B cell (primary cell): Measurements from ENCODE around the gene KRT80. TPM values are rescaled to one million over a fixed set of nuclear protein-coding genes. Genes with fewer than 3 reads are reported as not detected.

Source experiments
- ATAC-seq: fragments of 200-7000 bp; cut with Tn5 transposase; one replicate; pipeline ENCODE4 v1.10.0; 2021; ENCODE audit warnings: low read depth, mild to moderate bottlenecking, moderate number of reproducible peaks, moderate library complexity
- CTCF ChIA-PET: fragments of 350-600 bp; sonication (Branson Sonifier 250); formaldehyde crosslinking; loops from one replicate; lab custom pipeline; 2021; ENCODE audit warnings: antibody characterized with exemption, inconsistent platforms; lab: Charles Lee
- POLR2A ChIA-PET: fragments of 350-600 bp; sonication (Branson Sonifier 250); formaldehyde crosslinking; loops from one replicate; lab custom pipeline; 2021; ENCODE audit warnings: antibody characterized with exemption; lab: Charles Lee
- DNase-seq: peaks from one replicate; pipeline ENCODE4 v3.0.0; 2013
- H2AFZ ChIP-seq: 2 replicates; pipeline ENCODE4 v1.6.1; 2012; ENCODE audit warnings: mild to moderate bottlenecking, low read depth, low read length; ENCODE audit not compliant: insufficient read depth, poor library complexity, severe bottlenecking
- H3K27ac ChIP-seq, 2 donors: 1 replicate in 1 of 2; 2 replicates in 1 of 2; pipeline ENCODE4 v1.5.1; 2012 to 2013; ENCODE audit warnings: low read length in 2 of 2, mild to moderate bottlenecking in 2 of 2, moderate library complexity in 1 of 2
- H3K27me3 ChIP-seq, 4 experiments: fragments of 200-600 bp in 1 of 4; sonication (generic) in 1 of 4; replicated peaks in 1 of 4; 1 replicate in 2 of 4; 2 replicates in 2 of 4; pipeline versions ENCODE4 v1.6.1 to v1.7.0; 2013 to 2016; ENCODE audit warnings: low read length in 3 of 4, mild to moderate bottlenecking in 2 of 4, mixed read lengths in 1 of 4, moderate library complexity in 1 of 4; ENCODE audit not compliant: insufficient read depth in 4 of 4, control insufficient read depth in 3 of 4; ENCODE audit errors: control extremely low read depth in 1 of 4
- H3K36me3 ChIP-seq, 2 experiments: replicated peaks in 1 of 2; 1 replicate in 1 of 2; 2 replicates in 1 of 2; pipeline versions ENCODE4 v1.6.1 to v1.7.1; 2013; ENCODE audit warnings: low read length in 1 of 2; ENCODE audit not compliant: insufficient read depth in 2 of 2, control insufficient read depth in 1 of 2; ENCODE audit errors: control extremely low read depth in 1 of 2, extremely low read depth in 1 of 2
- H3K4me1 ChIP-seq, 2 donors: fragments of 200-600 bp in 1 of 2; sonication (generic) in 1 of 2; 1 replicate in 1 of 2; 2 replicates in 1 of 2; pipeline versions ENCODE4 v1.5.1 to v1.6.1; 2013 to 2017; ENCODE audit warnings: low read length in 2 of 2; ENCODE audit not compliant: control insufficient read depth in 2 of 2, insufficient read depth in 2 of 2
- H3K4me2 ChIP-seq: replicated peaks from 2 replicates; pipeline ENCODE3; 2012; ENCODE audit warnings: mild to moderate bottlenecking, low read depth, low read length; ENCODE audit not compliant: poor library complexity, severe bottlenecking
- H3K4me3 ChIP-seq, 5 experiments: fragments of 200-600 bp in 1 of 5; sonication (generic) in 1 of 5; 1 replicate in 3 of 5; 2 replicates in 2 of 5; pipeline versions ENCODE4 v1.5.1 to v1.7.0; 2011 to 2016; ENCODE audit warnings: low read length in 4 of 5, mild to moderate bottlenecking in 4 of 5, low read depth in 2 of 5, control low read depth in 1 of 5, moderate library complexity in 1 of 5; ENCODE audit not compliant: insufficient read depth in 1 of 5; ENCODE audit errors: control extremely low read depth in 1 of 5, extremely low read depth in 1 of 5
- H3K79me2 ChIP-seq: fragments of 200-600 bp; sonication (generic); one replicate; pipeline ENCODE4 v1.6.0; 2016; ENCODE audit warnings: low read length; ENCODE audit not compliant: control insufficient read depth, insufficient read depth
- H3K9ac ChIP-seq: fragments of 200-600 bp; sonication (generic); 2 replicates; pipeline ENCODE4 v1.6.1; 2017; ENCODE audit warnings: mild to moderate bottlenecking, low read length, moderate library complexity
- H3K9me3 ChIP-seq, 3 donors: one replicate each; pipeline versions ENCODE4 v1.6.1 to v1.7.1; 2013; ENCODE audit warnings: low read length in 2 of 3; ENCODE audit not compliant: control insufficient read depth in 2 of 3, insufficient read depth in 1 of 3; ENCODE audit errors: control extremely low read depth in 1 of 3
- H4K20me1 ChIP-seq: 2 replicates; pipeline ENCODE4 v1.6.0; 2012; ENCODE audit warnings: mild to moderate bottlenecking, low read length; ENCODE audit not compliant: insufficient read depth, control insufficient read depth, poor library complexity, severe bottlenecking
- H3K27ac Mint-ChIP-seq: one replicate; pipeline ENCODE4 v1.8.0; 2021; ENCODE audit warnings: mixed read lengths
- H3K27me3 Mint-ChIP-seq: one replicate; pipeline ENCODE4 v1.8.0; 2021; ENCODE audit warnings: mixed read lengths
- H3K4me1 Mint-ChIP-seq: one replicate; pipeline ENCODE4 v1.8.0; 2021; ENCODE audit warnings: mixed read lengths
- H3K4me3 Mint-ChIP-seq: one replicate; pipeline ENCODE4 v1.8.0; 2021; ENCODE audit warnings: mixed read lengths
- H3K9me3 Mint-ChIP-seq: one replicate; pipeline ENCODE4 v1.8.0; 2022; ENCODE audit warnings: mixed read lengths; ENCODE audit not compliant: insufficient read depth
- EZH2 ChIP-seq: IDR thresholded peaks from 2 replicates; pipeline ENCODE4 v1.6.1; 2012; ENCODE audit warnings: borderline replicate concordance, low read depth, mild to moderate bottlenecking, moderate library complexity, low read length; ENCODE audit not compliant: insufficient read depth, poor library complexity, severe bottlenecking
- WGBS: methylation state at CpG from one replicate; pipeline ENCODE4 v1.1.5; 2013; ENCODE audit warnings: missing lambda C conversion rate; ENCODE audit not compliant: insufficient coverage; 5-methylcytosine and 5-hydroxymethylcytosine counted together
- intact Hi-C: fragments of 100-400 bp; cut with micrococcal nuclease; formaldehyde crosslinking; loops from one replicate; pipeline ENCODE4 v1.10.0; 2022
- polyA plus RNA-seq: library from polyadenylated mRNA; depleted of rRNA; stranded (reverse); fragments of >200 nt; gene quantifications from 2 replicates; pipeline ENCODE4 v1.2.3, GENCODE V29; 2012
- total RNA-seq, 2 donors: library from RNA; stranded (reverse); fragments of 120-200 nt in 1 of 2; gene quantifications; 1 replicate in 1 of 2; 2 replicates in 1 of 2; pipeline versions ENCODE4 v1.2.3 to v1.2.4, GENCODE V29; 2013 to 2022
- TF ChIP-seq, protein P1 (sequence below): fragments of 200-600 bp; IDR thresholded peaks from one replicate; pipeline ENCODE4 v1.8.0; 2022; ENCODE audit warnings: antibody characterized with exemption, mild to moderate bottlenecking

Gene KRT80
- total and polyA plus RNA-seq, 2 donors (not counting 1 experiment from before 2014, with no cell fraction given), result not detected

DNA sequence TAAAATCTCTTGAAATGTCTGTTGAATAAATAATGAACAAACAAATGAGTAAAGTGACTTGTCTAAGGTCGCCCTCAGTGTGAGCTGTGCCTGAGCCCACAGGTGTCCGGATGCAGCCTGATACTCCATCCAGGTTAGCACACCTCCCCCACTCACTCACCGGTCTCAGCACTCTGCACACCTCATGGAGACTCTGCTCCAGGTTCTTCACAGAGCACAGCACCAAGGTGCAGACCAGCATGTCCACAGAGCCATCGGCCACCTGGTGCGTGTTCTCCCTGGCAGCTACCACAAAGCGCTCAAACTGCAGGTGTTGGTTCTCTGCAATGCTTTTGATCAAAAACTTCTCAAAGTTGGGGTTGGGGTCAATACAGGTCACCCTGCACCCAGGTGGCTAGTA lies 37.1 kb upstream of the KRT80 start:
- TF ChIP-seq EZH2, result no peak
- TF ChIP-seq, protein P1, sequence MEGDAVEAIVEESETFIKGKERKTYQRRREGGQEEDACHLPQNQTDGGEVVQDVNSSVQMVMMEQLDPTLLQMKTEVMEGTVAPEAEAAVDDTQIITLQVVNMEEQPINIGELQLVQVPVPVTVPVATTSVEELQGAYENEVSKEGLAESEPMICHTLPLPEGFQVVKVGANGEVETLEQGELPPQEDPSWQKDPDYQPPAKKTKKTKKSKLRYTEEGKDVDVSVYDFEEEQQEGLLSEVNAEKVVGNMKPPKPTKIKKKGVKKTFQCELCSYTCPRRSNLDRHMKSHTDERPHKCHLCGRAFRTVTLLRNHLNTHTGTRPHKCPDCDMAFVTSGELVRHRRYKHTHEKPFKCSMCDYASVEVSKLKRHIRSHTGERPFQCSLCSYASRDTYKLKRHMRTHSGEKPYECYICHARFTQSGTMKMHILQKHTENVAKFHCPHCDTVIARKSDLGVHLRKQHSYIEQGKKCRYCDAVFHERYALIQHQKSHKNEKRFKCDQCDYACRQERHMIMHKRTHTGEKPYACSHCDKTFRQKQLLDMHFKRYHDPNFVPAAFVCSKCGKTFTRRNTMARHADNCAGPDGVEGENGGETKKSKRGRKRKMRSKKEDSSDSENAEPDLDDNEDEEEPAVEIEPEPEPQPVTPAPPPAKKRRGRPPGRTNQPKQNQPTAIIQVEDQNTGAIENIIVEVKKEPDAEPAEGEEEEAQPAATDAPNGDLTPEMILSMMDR, result no peak
- Histone ChIP-seq H3K4me1 (no peaks in the 10 kb centered on the region), H3K79me2 (no peaks in the 10 kb centered on the region), H3K36me3 (no peaks in the 10 kb centered on the region), H3K27ac (no peak overlapping the region), H2AFZ (no peak overlapping the region), H3K9ac (no peak overlapping the region), H3K4me2 (no peak overlapping the region), H3K9me3 (no peaks in the 10 kb centered on the region), H3K4me3 (no peak overlapping the region), H4K20me1 (no peaks in the 10 kb centered on the region), H3K27me3 (peaks cover 0 to 24% (median 0%) of the 10 kb centered on the region in 4 experiments)
- Mint-ChIP-seq H3K9me3 (no peaks in the 10 kb centered on the region), H3K4me1 (no peaks in the 10 kb centered on the region), H3K27ac (no peak overlapping the region), H3K4me3 (no peak overlapping the region), H3K27me3 (peaks cover 49% of the 10 kb centered on the region)
- CTCF ChIA-PET, result no interaction called here
- WGBS, result 93% methylated on average over 6 of the region's 6 CpGs
- intact Hi-C loops, result no loop called here
- no peak for DNase-seq
- POLR2A ChIA-PET, result no interaction called here
- no peak for ATAC-seq

DNA sequence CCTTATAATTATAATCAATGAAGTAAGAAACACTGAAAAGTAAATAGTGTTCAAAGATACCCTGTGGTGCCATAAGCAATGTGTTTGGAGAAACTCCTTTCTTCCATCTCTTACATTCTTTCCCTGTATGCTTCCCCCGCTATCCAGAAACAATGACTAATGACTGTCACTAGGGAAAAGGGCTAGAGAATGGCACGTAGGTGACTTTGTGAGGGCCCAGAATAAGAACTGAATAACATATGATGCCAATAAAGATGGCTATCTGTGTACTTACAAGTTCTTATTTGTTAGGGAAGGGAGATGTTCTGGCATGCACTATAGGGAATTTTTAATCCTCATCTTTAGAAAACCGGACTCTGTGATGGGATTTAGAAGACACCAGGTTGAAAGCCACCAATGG lies 36.6 kb upstream of the KRT80 start:
- Histone ChIP-seq H3K27me3 (peaks cover 0 to 19% (median under 1%) of the 10 kb centered on the region in 4 experiments), H3K4me3 (no peak overlapping the region), H3K36me3 (no peaks in the 10 kb centered on the region), H4K20me1 (no peaks in the 10 kb centered on the region), H3K79me2 (no peaks in the 10 kb centered on the region), H3K4me1 (no peaks in the 10 kb centered on the region), H3K9ac (no peak overlapping the region), H3K9me3 (no peaks in the 10 kb centered on the region), H2AFZ (no peak overlapping the region), H3K4me2 (no peak overlapping the region), H3K27ac (no peak overlapping the region)
- no peak for TF ChIP-seq EZH2
- TF ChIP-seq, protein P1, result no peak
- Mint-ChIP-seq H3K9me3 (no peaks in the 10 kb centered on the region), H3K4me1 (no peaks in the 10 kb centered on the region), H3K27me3 (peaks cover 48% of the 10 kb centered on the region), H3K27ac (no peak overlapping the region), H3K4me3 (no peak overlapping the region)
- ChIA-PET CTCF (no interaction called here), POLR2A (no interaction called here)
- intact Hi-C loops, result no loop called here
- no peak for DNase-seq
- ATAC-seq, result no peak
- WGBS, result 60% methylated on average over 1 of the region's 3 CpGs
